ENCODE results near the gene PCDHA1.
"Not testable (repeated sequence)": the region's sequence is repeated elsewhere in the genome, so short reads cannot be mapped to it uniquely, and the experiment has no call there.

Gene PCDHA1

GRCh38 chr5:140840978-140841962 is 55.3 kb downstream of the PCDHA1 start, which contains the start of gene PCDHA8:
TSS of gene PCDHA8 (plus strand) at chr5:140841187. CDS start at chr5:140841322, 135 bp downstream.
- TF ChIP-seq ZFX (IDR thresholded peaks at IDR 0.05; ENCODE audit: borderline replicate concordance) = no peak
- TF ChIP-seq CTCF (IDR thresholded peaks at IDR 0.05) = peak; percentile 88
- H3K27ac ChIP-seq = peak within 1 kb of the TSS; percentile 67

- no peak overlapping the region for H3K27ac ChIP-seq
- TF ChIP-seq CTCF (IDR thresholded peaks at IDR 0.05) (no peak), ZFX (IDR thresholded peaks at IDR 0.05; ENCODE audit: borderline replicate concordance) (no peak)
These were observed 57.1 kb downstream of the PCDHA1 start for GRCh38 chr5:140842798-140843733.

GRCh38 chr5:140848139-140849102 is 62.5 kb downstream of the PCDHA1 start, which contains the start of gene PCDHA9:
TSS of gene PCDHA9 (plus strand) at chr5:140848382. CDS start at chr5:140848496, 114 bp downstream.
- H3K27ac ChIP-seq = not testable (repeated sequence)

GRCh38 chr5:140849831-140850634 is 64.1 kb downstream of the PCDHA1 start:
- not testable (repeated sequence) for H3K27ac ChIP-seq

- peak; percentile 62 for TF ChIP-seq CTCF (IDR thresholded peaks at IDR 0.05)
- no peak for TF ChIP-seq ZFX (IDR thresholded peaks at IDR 0.05; ENCODE audit: borderline replicate concordance)
- peak within 1 kb of the TSS; percentile 12; the same call in 1 of the 2 replicates for H3K27ac ChIP-seq
These were observed 70.1 kb downstream of the PCDHA1 start, which contains the start of gene PCDHA10 for GRCh38 chr5:140855772-140856674. TSS of gene PCDHA10 (plus strand) at chr5:140855897. CDS start at chr5:140856049, 152 bp downstream.

- H3K27ac ChIP-seq = no peak overlapping the region
- TF ChIP-seq CTCF (IDR thresholded peaks at IDR 0.05) = no peak
- TF ChIP-seq ZFX (IDR thresholded peaks at IDR 0.05; ENCODE audit: borderline replicate concordance) = no peak
These were observed 71.4 kb downstream of the PCDHA1 start for GRCh38 chr5:140857177-140857986.

Data from 22Rv1 (cell line).